ENCODE data around the gene CDKN2C. TPM values are rescaled to one million over a fixed set of nuclear protein-coding genes. Genes with fewer than 3 reads are reported as not detected.

CDKN2C gene
- total and polyA plus RNA-seq, 10 of the 15 experiments (the other 5 are each of a cell fraction or from before 2014, with no cell fraction given) = 3.3 to 11.7 (median 6.0) TPM

DNA sequence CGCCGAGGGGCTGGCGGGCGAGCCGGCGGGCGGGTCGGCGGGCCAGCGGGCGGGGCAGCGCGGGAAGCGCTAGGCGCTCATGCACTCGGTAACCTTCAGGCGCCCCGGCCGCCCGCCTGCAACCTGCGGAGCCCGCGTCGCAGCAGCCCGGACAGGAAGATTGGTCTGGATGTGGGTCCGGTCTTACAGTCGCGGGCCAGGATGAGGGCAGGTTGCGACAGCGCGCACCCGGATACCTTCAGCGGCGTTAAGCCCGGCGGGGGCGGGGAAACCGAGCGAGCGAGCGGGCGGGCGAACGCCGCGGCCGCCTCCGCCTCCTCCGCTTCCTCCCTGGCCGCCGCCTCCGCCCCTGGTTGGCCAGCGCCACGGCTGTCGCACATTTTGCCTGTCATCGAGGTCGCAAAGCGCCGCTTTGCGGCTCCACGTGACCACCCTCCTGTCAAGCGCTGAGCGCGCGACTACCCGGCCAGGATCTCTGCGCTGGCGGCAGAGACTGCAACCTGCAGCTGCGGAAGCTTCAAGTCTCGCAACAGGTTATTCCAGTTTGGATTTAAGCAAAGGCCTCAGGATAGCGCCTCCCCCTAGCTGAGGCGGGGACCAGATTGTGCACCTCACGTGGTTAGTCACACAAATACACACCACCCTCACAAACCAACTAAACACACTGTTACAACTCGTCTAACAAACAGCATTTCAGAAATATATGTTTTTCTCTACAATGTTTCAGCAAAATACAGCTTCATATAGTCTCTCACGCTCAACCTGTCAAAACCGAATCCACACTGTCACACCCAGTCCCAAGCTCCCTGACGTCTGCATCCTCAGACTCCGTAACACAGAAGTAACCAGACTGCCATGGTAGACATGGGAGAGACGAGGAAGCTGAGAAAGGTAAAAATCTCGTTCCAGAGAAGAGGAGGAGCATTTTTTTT is 9.9 kb upstream of the CDKN2C start, which contains the start of gene FAF1 (continued):
- TF ChIP-seq, protein P1, sequence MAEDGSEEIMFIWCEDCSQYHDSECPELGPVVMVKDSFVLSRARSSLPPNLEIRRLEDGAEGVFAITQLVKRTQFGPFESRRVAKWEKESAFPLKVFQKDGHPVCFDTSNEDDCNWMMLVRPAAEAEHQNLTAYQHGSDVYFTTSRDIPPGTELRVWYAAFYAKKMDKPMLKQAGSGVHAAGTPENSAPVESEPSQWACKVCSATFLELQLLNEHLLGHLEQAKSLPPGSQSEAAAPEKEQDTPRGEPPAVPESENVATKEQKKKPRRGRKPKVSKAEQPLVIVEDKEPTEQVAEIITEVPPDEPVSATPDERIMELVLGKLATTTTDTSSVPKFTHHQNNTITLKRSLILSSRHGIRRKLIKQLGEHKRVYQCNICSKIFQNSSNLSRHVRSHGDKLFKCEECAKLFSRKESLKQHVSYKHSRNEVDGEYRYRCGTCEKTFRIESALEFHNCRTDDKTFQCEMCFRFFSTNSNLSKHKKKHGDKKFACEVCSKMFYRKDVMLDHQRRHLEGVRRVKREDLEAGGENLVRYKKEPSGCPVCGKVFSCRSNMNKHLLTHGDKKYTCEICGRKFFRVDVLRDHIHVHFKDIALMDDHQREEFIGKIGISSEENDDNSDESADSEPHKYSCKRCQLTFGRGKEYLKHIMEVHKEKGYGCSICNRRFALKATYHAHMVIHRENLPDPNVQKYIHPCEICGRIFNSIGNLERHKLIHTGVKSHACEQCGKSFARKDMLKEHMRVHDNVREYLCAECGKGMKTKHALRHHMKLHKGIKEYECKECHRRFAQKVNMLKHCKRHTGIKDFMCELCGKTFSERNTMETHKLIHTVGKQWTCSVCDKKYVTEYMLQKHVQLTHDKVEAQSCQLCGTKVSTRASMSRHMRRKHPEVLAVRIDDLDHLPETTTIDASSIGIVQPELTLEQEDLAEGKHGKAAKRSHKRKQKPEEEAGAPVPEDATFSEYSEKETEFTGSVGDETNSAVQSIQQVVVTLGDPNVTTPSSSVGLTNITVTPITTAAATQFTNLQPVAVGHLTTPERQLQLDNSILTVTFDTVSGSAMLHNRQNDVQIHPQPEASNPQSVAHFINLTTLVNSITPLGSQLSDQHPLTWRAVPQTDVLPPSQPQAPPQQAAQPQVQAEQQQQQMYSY (CRISPR knock-in tag; IDR thresholded peaks at IDR 0.05) = no peak
- TF ChIP-seq RFX5 (IDR thresholded peaks at IDR 0.05; ENCODE audit: low read depth, low read length) (no peak), HDAC2 (IDR thresholded peaks at IDR 0.05) (peak; percentile 20; the same call in 1 of the 2 replicates), RB1 (IDR thresholded peaks at IDR 0.05; ENCODE audit: borderline replicate concordance) (peak; percentile 76; the same call in 1 of the 2 replicates), STAT3 (IDR thresholded peaks at IDR 0.05; ENCODE audit: low read depth, low read length) (no peak), CHD1 (IDR thresholded peaks at IDR 0.05; ENCODE audit: low read depth, low read length) (no peak), CBX5 (IDR thresholded peaks at IDR 0.05; ENCODE audit: low read depth) (peak; percentile 74; the same call in 1 of the 2 replicates), TCF12 (IDR thresholded peaks at IDR 0.05; ENCODE audit: low read depth, low read length) (peak; percentile 59; the same call in 1 of the 2 replicates), ZNF24 (IDR thresholded peaks at IDR 0.05) (no peak), CBFB (IDR thresholded peaks at IDR 0.05; ENCODE audit: low read depth) (peak; percentile 82; the same call in 1 of the 2 replicates), ASH2L (IDR thresholded peaks at IDR 0.05; ENCODE audit: borderline replicate concordance, low read depth) (peak; percentile 96; the same call in 1 of the 2 replicates), CBX3 (IDR thresholded peaks at IDR 0.05; ENCODE audit: borderline replicate concordance, low read depth) (no peak), ZNF622 (IDR thresholded peaks at IDR 0.05) (no peak), FOXM1 (IDR thresholded peaks at IDR 0.05; ENCODE audit: low read depth, low read length) (0 out of 2 replicates have a peak, but pooled peaks have one; percentile 46), NBN (IDR thresholded peaks at IDR 0.05) (peak; percentile 78; the same call in 1 of the 2 replicates)
- TF ChIP-seq, protein P2, sequence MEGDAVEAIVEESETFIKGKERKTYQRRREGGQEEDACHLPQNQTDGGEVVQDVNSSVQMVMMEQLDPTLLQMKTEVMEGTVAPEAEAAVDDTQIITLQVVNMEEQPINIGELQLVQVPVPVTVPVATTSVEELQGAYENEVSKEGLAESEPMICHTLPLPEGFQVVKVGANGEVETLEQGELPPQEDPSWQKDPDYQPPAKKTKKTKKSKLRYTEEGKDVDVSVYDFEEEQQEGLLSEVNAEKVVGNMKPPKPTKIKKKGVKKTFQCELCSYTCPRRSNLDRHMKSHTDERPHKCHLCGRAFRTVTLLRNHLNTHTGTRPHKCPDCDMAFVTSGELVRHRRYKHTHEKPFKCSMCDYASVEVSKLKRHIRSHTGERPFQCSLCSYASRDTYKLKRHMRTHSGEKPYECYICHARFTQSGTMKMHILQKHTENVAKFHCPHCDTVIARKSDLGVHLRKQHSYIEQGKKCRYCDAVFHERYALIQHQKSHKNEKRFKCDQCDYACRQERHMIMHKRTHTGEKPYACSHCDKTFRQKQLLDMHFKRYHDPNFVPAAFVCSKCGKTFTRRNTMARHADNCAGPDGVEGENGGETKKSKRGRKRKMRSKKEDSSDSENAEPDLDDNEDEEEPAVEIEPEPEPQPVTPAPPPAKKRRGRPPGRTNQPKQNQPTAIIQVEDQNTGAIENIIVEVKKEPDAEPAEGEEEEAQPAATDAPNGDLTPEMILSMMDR (IDR thresholded peaks at IDR 0.05 in 2 of 3, conservative IDR thresholded peaks at IDR 0.05 in 1 of 3; ENCODE audit: control insufficient read depth in 2 of 3, extremely low read depth in 1 of 3, insufficient read depth in 1 of 3, low read depth in 3 of 3, low read length in 3 of 3) = peak in 1 of 3 experiments; percentile 16; a peak in 1 of 6 replicates
- TF ChIP-seq, protein P3, sequence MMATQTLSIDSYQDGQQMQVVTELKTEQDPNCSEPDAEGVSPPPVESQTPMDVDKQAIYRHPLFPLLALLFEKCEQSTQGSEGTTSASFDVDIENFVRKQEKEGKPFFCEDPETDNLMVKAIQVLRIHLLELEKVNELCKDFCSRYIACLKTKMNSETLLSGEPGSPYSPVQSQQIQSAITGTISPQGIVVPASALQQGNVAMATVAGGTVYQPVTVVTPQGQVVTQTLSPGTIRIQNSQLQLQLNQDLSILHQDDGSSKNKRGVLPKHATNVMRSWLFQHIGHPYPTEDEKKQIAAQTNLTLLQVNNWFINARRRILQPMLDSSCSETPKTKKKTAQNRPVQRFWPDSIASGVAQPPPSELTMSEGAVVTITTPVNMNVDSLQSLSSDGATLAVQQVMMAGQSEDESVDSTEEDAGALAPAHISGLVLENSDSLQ (IDR thresholded peaks at IDR 0.05) = peak; percentile 56; the same call in 1 of the 2 replicates
- TF ChIP-seq, protein P4, sequence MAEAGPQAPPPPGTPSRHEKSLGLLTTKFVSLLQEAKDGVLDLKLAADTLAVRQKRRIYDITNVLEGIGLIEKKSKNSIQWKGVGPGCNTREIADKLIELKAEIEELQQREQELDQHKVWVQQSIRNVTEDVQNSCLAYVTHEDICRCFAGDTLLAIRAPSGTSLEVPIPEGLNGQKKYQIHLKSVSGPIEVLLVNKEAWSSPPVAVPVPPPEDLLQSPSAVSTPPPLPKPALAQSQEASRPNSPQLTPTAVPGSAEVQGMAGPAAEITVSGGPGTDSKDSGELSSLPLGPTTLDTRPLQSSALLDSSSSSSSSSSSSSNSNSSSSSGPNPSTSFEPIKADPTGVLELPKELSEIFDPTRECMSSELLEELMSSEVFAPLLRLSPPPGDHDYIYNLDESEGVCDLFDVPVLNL (IDR thresholded peaks at IDR 0.05; ENCODE audit: low read depth, low read length) = peak; percentile 64
- TF ChIP-seq, protein P5, sequence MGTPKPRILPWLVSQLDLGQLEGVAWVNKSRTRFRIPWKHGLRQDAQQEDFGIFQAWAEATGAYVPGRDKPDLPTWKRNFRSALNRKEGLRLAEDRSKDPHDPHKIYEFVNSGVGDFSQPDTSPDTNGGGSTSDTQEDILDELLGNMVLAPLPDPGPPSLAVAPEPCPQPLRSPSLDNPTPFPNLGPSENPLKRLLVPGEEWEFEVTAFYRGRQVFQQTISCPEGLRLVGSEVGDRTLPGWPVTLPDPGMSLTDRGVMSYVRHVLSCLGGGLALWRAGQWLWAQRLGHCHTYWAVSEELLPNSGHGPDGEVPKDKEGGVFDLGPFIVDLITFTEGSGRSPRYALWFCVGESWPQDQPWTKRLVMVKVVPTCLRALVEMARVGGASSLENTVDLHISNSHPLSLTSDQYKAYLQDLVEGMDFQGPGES (IDR thresholded peaks at IDR 0.05) = no peak
